Activated CD8-positive, alpha-beta memory T cell treated with anti-CD3 and anti-CD28 coated beads for 1 hour (primary cell): ENCODE measurements around the gene SPATS2L.

Source experiments
- DNase-seq, 2 donors: peaks; one replicate each; pipeline ENCODE4 v3.0.0-alpha.2; 2020; ENCODE audit warnings: low read depth in 1 of 2; ENCODE audit errors: extremely low read depth in 1 of 2

The SPATS2L gene

DNA sequence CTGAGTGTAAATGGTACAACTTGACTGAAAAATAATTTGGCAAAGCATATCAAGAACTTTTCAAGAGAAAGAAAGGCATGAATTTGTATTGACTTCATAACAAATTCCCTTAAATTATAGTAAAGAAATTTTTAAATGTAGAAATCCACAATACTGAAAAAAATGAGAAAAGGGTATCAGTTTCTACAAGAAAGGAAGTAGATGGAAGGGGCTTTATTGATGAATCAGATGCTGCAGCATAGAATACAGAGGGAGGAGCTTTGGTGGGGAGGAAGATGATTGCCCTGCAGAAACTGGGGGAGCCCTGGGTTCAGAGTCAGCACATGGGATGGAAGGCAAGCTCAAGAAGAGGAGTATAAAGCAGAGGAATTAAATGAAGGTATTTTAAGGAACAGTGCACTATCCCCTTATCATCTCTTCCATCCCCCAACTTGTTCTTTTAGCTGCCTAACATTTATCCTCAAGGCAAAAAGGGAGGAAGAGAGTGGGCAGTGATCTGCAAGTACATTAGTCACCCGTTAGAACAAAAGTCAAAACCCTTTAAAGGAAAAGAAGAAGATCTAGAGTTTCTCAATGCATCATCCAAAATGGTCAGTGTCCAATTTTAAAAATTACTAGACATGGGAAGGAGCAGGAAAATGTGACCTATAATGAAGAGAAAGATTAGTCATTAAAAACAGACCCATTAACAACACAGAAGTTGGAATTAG, 125.7 kb downstream of the SPATS2L start:
- DNase-seq = no peak

DNA sequence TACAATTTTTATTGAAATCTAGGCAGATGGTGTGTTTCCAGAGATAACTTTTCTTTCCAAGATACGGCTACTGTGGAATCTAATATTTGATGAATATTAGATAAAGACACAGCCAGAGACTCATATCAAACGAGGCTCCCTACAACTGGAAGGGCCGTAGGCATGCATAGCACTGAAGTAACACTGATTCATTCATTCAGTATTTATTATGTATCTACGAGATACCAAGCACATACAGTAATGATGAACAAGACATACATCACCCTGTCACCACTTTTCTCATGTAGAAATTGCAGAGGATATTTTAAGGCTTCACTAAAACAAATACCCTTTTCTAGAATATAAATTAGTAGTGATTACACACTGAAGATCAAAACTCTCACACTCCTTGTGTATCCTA, 128.9 kb downstream of the SPATS2L start:
- no peak for DNase-seq

DNA sequence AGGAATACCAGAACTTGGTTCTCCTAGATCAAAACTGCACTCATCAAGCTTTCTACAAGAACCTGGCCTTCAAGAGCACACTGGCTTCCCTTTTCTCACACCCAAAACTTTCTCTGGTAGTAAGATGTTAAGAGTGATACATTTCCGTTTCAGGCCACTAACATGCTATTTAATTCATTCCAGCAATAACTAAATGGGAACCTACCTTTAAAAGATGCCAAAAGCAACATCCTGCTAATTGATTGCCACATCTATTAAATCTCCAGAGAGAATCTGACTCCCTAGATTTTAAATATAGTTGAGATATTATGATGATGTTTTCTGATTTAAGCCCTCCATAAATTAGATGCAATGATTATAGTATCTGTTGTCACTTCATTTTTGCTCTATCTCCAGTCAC, 131.8 kb downstream of the SPATS2L start:
- DNase-seq = no peak

DNA sequence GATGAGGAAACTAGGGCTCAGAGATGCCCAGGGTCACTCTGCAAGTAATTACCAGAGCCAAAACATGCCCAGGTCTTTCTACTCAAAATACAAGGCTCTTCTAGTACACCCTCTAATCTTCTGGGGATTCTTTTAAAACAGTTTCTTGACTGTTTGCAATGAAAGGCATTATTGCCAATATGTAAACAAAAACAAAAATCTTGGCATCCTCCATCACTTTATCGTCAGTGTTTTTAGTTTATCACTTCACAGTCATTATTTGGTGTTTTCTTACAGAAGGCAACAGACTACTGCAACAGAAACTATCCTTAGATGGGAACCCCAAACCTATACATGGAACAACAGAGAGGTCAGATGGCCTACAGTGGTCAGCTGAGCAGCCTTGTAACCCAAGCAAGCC, 132.4 kb downstream of the SPATS2L start:
- DNase-seq = no peak

DNA sequence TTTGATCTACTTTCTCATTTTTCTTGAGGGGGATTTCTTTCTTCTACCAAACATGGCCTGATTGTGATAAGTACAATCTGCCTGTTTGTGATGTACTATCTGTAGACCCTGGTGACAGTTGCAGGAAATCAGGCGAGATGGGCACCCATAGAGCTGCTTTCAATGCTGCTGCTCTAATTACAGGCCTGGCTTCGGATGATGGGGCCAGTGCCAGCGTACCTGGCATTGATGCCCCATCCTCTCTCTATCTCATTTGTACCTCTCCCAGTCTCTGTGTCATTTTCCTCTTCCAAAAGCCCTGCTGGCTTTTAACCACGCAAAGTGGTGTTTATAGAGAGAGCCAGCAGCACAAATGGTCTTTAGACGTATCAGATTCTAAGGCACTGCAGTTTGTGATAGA, 133.5 kb downstream of the SPATS2L start:
- no peak for DNase-seq

DNA sequence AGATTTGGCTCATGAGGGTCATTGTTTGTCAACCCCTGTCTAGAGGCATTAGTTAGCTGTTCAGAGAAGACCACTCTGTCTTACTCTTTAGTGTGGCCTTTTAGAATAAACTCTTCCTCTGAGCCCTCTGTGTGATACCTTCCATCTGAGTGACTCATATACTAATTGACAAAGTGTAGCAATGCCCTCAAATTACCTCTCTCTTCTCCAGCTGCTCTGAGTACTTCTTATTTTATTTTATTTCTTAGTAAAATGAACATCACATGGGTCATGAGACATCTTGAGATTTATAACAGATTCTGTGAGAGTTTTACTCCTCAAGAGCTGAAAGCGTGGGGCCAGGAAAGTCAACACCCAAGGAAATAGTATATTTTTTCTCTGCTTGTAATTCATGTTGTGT, 136.0 kb downstream of the SPATS2L start:
- no peak for DNase-seq

DNA sequence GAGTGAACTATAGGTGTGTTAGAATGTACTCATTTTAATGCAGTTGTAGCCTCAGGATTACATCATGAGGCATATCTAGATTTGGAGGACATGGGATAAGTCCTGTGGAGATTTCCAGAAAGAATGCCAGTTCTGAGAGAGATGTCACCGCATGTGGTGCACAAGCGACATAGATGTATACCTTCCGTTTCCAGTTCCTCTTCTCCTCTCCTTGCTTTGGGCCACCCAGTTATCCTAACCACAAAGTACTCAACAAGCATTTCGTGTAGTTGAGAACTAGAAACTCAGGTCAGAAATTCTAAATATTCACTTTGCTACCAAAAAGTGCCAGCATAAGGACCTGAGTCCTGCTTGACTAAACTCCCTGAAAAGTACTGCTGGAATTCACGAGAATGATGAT, 136.9 kb downstream of the SPATS2L start:
- no peak for DNase-seq

DNA sequence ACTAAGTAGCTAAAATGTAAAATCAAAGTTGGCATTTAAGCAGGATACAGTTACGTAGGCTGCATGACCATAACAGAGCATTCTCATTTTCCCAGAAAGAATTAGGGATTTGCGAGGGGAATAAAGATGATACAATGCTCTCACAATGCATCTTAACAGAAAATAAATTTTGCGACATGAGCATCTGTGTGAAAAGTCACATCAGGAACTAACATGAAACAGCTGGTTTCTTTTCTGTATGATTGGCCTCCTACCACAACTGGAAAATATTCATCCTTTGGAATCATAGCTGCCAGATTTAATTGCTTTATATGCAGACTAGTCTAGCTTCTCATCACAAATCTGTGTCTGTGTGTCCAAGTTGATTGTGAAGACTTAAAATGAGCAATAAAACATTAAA, 137.4 kb downstream of the SPATS2L start:
- DNase-seq = no peak

DNA sequence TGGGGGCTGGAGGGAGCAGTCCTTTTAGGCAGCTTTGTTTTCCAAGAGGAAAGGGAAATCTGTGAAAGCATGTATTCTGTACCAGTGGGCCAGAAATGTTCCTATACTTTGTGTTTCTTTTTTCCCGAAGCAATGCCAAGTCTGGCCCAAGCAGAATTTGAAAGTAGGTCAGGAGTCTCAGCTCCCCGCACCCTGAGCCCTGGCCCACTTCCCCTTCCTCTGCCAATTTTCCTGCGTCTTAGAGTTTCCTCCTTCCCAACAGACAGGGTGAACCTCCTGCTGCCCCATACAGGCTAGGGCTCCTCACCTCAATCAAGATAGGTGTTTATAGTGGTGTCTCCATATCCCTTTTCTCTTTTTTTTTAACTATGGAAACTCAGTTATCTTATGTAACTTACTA, 138.0 kb downstream of the SPATS2L start:
- no peak for DNase-seq

DNA sequence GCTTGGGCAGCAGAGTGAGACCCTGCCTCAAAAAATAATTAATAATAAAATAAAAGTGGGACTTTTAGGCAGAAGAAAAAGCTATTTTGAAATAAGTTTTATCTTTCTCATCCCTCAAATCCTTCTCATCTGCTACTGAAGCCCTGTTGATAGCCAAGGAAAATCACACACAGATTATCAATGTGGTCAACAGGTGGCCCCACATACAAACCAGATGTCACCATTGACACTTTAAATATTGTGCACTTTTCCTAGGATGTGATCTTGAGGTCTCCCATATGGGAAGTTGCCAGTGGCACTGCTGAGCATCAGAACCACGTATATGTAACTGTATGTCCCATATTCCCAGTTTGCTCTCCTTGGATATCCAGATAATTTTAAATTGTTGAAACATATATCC, 138.8 kb downstream of the SPATS2L start:
- no peak for DNase-seq

DNA sequence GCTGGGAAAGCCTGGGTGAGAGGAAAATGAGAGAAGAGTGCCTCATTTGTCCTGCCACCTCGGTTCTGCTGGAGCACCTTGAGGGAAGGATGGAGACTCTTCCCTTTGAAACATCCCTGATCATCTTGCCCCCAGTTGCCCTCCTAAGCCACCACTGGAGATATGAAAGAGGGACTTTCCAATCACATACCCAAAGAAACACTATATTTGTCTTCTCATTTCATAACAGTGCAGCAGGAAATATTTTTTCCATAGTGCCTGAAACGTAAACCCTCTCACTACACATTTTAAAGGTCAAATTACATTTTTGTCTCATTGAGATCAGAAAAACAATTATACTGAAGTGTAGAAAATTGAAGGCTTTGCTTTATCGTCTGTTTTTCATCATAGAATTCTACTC, 140.1 kb downstream of the SPATS2L start:
- no peak for DNase-seq

DNA sequence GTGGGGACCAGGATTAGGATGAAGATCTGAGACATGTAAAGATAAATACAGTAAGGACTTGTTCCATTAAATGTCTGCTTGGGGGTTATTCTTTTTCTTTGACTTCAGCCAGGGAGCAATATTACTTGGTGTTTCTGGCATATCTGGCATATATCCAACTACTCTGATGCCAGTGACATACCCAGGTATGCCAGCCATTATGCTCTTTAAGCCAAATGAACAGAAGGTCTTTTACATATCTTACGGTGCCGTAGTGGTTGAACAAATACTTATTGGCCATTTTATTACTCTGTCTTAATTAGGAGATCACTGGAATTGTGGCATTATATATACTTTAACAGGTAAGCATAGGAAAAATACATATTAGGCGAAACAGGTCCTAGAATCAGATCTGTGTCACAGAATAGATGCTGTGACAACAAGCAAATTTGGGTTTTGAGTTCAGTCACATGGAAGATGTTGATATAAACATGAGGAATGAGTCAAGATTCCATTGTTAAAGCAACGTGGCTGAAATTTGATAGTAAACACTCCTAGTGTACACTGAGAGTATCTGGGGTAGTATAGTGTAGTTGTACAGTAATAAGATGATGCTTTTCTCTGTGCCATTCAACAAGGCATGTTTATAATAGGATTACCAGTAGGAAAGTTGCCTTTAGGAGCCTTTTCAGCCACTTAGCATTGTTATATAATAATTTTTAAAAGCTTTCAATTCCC, 140.8 kb downstream of the SPATS2L start:
- DNase-seq = no peak

DNA sequence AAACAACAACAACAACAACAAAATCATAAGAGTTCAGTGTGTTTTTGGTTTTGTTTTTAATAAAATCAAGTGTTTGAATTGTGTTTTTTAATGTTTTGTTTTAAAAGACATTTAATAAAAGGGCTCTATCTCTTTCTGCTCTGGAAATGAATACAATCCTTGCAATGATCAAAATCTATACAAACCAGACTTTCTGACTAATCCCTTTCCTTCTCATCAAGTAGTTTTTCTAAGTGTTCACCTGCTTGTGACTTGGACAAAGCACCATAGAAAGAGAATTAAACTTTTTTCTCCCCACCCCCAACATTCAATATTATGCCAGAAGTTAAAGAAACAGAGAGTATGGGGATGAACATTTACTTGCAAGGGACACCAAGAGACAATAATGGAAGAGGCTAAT, 142.0 kb downstream of the SPATS2L start:
- no peak for DNase-seq

DNA sequence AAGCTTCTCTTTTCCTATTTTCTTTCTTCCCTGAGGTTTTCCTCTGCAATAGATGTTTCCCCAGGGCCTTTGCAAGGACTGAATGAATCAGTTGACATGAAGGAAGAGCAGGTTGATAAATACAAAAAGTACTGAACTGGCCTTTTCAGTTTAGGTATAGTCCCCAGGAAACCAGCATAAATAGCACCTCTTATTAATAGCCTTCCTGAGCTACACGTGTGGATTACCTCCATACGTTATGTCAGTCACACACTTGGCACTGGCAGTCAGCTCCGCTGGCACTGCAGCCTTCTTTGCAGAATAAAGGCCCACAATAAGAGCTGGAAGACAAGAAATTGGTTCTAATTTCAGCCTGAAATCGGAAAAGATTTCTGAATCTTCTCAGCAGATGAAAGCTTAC, 142.7 kb downstream of the SPATS2L start:
- DNase-seq = no peak

DNA sequence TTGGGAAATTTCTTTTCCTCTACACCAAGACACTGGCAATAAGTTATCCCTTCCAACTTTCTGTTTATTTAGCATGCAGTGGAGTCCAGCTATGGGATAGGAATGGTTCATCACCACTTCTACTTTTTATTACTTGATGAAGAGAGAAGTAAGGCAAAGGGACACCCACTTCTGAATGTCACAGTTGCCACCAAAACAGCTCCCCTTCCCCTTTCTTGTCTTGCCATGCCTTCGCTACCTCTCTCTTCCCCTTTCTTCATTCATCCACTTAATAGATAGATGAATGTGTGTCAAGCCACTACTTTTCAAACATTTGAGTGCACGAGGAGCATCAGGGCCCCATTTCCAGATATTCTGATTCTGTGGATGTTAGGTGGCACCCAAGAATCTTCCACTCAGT, 143.8 kb downstream of the SPATS2L start:
- DNase-seq = no peak

DNA sequence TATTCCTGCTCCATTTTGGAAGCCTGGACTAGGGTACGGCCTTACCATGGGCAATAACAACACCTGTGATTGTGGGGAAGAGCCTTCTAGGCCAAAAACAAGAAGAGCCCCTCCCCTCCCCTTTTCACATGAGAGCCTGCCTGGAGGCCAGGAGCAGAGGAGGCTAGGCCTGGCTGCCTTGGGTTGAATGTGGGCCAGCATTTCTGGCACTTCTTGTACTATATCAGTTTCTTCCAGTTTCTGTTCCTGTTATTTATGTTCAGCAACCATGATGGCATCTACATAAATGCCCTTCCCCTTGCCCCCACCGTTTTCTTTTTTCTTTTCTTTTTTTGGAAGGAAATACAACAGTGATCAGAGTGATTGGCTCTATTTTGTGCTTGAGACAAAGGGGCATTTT, 145.0 kb downstream of the SPATS2L start:
- no peak for DNase-seq

DNA sequence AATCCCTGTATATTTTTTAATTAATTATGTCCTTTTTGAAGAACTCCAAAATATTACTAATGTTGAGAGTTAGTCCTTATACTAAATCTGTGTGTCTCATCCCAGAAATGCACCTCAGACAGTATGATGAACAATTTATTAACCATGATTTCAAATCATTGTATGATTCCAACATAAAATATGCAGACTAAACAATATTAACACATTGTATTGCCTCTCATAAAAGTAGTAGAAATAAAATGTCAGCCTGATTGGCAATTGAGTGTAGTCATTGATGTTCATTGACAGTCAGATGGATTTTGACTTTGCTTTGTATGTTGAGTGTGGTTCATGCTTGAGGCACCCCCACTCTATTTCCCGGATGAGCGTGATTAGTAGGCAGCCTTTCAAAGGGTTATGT, 145.9 kb downstream of the SPATS2L start:
- DNase-seq = no peak

DNA sequence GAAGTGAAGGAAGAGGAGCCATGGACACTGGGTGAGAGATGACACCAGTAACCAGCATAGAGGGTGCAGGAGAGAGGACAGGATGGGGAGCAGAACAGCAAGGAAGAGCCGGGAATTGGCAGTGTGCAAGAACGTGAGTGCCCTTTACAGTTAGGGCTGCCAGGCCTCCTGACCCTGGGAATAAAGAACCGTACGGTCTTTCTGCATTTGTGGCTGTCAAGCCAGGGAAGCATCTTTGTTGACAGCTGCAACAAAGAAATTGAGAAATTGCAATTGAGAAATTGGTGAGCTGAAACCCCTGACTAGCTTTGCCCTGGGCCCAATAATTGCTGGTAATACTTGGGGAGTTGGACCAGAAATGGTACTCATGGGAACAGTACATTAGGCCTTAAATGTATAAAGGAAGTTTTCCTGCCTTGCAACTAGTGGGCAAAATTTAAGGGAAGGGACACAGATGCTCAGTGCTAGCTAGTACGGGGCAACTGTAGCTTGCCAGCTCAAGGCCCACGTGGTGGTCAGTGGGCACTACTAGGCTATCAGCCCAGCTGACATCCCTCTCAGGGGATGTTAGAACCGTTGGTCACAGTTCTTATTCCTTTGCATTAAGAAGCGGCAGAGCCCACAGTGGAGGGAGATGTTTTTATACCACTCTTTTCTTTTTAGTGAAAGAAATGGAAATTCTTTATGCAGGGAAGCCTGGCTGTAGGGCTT, 146.8 kb downstream of the SPATS2L start:
- no peak for DNase-seq

DNA sequence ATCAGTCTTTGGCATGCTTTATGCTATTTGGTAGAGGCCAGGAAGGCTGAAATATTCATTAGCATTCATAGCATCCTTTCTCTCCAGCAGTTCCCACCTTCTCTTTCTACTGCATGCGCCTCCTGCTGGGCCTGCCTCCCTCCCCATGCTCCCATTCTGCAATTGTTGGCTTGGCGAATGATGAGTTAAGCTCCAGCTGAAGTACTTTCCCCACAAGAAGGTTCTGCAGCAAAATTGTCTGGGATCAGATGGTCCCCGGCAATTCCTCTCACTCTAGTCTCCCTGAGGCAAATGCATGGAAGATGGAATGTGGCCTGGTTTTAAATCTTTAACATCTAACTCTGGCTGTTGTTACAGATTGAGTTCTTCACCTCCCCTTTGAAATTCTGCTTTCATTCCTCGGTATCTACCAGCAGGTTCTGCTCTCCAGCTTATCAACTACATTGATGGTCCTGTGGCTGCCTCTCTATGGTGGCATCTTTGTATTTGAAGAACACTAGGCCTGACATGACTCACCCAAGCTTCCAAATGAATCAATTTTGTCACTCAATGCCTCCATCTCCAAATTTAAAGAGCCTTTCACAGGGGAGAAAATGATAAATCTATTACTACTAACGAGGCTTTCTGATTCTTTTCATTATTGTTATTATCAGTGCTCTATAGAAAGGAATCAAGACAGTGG, 147.5 kb downstream of the SPATS2L start:
- no peak for DNase-seq

DNA sequence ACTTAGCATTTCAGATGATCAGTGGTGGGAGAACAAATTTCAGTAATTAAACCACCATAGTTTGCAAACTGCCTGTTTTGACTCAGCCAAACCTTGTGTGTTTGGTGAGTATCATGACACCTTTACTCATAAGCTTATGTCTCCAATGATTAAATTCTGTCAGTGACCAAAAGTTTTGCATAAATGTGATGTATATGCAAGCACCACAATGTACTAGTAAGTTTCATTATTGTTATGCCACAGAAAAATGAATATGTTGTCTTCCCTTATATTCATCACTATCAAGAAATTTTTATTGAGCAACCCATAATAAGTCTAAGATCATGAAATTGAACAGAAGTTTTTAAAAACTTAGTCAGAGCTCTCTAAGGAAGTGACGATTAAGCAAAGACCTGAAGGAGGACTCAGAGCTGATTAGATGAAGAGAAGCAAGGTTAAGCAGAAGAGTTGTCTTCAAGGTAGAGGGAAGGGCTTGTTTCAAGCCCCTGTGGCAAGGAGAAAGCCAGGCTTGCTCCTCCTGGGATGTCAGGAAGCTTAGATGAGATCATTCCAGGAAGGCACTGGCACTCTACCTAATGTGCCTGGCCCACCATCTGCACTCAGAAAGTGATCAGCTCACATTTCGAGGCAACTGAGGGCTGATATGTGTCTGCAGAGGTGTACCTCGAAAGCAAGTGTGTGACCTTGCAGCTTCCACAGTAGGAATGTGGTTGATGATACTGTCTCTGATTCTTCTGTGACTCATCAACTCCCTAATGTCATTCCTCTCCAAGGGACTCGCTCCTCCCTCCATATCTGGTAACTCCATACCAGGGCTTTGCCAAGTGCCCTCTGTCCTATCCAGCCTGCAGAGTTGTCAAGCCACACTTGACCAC, 148.7 kb downstream of the SPATS2L start:
- DNase-seq = no peak
